Measurements from ENCODE around the gene ATF7IP.
"Not testable (repeated sequence)": the region's sequence is repeated elsewhere in the genome, so short reads cannot be mapped to it uniquely, and the experiment has no call there.

The ATF7IP gene

DNA sequence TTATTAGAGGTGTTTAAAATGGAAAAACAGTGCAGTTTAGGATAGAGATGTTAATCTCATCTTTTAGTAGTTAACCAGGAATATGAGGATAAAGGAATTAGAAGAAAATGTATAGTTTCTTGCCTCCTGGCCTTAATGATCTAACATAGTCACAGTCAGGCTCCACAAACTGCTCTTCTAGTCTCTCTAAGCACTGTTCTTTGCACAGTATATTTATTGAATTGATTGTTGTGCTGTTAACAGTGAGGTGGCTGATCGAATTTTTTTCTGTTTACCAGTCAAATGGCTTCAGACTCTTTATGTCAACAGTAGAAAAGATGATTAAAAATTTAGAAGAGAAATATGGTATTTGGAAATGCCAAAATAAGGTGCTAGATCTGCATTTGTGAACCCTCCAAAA lies 37.8 kb downstream of the ATF7IP start:
- Mint-ChIP-seq H3K27ac (peak overlapping the region; percentile 83), H3K4me3 (no peak overlapping the region), H3K4me1 (peaks cover 21% of the 10 kb centered on the region), H3K9me3 (peaks cover 52% of the 10 kb centered on the region), H3K27me3 (ENCODE audit: low read depth, poor library complexity) (no peaks in the 10 kb centered on the region), H3K36me3 (ENCODE audit: low read depth) (peaks cover 83% of the 10 kb centered on the region)
- no peak for DNase-seq
- no peak for TF ChIP-seq CTCF (IDR thresholded peaks at IDR 0.05)

- peaks cover 83% of the 10 kb centered on the region for H3K36me3 Mint-ChIP-seq (ENCODE audit: low read depth)
- no peaks in the 10 kb centered on the region for H3K27me3 Mint-ChIP-seq (ENCODE audit: low read depth, poor library complexity)
- no peak overlapping the region for H3K4me3 Mint-ChIP-seq
- no peak for DNase-seq
- no peak for TF ChIP-seq CTCF (IDR thresholded peaks at IDR 0.05)
- H3K9me3 Mint-ChIP-seq, result peaks cover 50% of the 10 kb centered on the region
- peaks cover 21% of the 10 kb centered on the region for H3K4me1 Mint-ChIP-seq
- H3K27ac Mint-ChIP-seq, result peak overlapping the region; percentile 67
Measured at GRCh38 chr12:14403711-14404196, 38.3 kb downstream of the ATF7IP start.

DNA sequence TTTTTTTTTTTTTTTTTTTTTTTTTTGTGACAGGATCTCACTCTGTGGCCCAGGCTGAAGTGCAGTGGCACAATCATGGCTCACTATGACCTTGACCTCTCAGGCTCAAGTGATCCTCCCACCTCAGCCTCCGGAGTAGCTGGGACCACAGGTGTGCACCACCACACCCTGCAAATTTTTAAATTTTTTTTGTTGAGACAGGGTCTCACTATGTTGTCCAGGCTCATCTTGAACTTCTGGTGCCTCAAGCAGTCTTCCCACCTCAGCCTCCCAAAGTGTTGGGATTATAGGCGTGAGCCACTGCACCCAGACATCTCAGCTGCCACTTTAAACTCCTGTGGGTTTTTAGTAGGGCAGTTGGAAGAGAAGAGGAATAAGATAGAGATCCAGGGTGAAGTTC lies 39.9 kb downstream of the ATF7IP start:
- H3K4me3 Mint-ChIP-seq; H3K27ac Mint-ChIP-seq; DNase-seq; H3K27me3 Mint-ChIP-seq (ENCODE audit: low read depth, poor library complexity): not testable (repeated sequence)
- peaks cover 47% of the 10 kb centered on the region for H3K9me3 Mint-ChIP-seq
- H3K4me1 Mint-ChIP-seq, result peaks cover 21% of the 10 kb centered on the region
- peaks cover 83% of the 10 kb centered on the region for H3K36me3 Mint-ChIP-seq (ENCODE audit: low read depth)

DNA sequence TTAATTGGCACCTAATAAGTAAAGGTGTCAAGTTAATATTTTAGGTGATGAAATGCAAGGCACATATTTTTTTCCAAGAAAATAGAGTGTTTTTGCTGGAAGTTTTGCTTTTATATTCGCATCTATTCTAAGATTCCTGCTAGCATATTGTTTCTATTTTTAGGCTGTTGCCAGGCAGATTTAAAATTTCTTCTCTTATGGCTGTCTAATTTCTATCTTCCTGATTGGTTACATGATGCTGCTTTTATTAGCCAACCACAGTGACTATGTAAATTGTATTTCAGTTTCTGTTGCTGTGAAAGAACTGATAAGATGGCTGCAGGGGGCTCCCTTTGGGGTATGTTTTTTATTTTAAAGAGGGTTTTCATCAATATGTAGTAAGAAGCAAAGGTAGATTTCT lies 42.7 kb downstream of the ATF7IP start:
- Mint-ChIP-seq H3K4me3 (no peak overlapping the region), H3K27me3 (ENCODE audit: low read depth, poor library complexity) (no peaks in the 10 kb centered on the region), H3K9me3 (peaks cover 47% of the 10 kb centered on the region), H3K27ac (no peak overlapping the region), H3K36me3 (ENCODE audit: low read depth) (peaks cover 77% of the 10 kb centered on the region), H3K4me1 (peaks cover 12% of the 10 kb centered on the region)
- DNase-seq, result no peak
- TF ChIP-seq CTCF (IDR thresholded peaks at IDR 0.05), result no peak

DNA sequence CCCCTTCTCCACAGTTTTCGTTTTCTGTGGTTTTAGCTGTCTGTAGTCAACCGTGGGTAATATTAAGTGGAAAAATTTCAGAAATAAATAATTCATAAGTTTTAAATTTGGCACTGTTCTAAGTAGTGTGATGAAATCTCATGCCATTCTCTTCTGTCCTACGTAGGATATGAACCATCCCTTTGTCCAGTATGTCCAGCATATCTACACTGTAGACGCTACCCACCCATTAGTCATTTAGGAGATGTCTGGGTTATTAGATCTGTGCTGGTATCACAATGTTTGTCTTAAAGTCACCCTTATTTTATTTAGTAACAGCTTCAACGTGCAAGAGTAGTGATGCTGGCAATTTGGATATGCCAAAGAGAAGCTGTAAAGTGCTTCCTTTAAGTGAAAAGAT lies 44.7 kb downstream of the ATF7IP start:
- Mint-ChIP-seq H3K4me3 (no peak overlapping the region), H3K9me3 (peaks cover 48% of the 10 kb centered on the region), H3K27me3 (ENCODE audit: low read depth, poor library complexity) (no peaks in the 10 kb centered on the region), H3K4me1 (peaks cover 15% of the 10 kb centered on the region), H3K27ac (no peak overlapping the region), H3K36me3 (ENCODE audit: low read depth) (peaks cover 63% of the 10 kb centered on the region)
- no peak for TF ChIP-seq CTCF (IDR thresholded peaks at IDR 0.05)
- DNase-seq, result no peak

DNA sequence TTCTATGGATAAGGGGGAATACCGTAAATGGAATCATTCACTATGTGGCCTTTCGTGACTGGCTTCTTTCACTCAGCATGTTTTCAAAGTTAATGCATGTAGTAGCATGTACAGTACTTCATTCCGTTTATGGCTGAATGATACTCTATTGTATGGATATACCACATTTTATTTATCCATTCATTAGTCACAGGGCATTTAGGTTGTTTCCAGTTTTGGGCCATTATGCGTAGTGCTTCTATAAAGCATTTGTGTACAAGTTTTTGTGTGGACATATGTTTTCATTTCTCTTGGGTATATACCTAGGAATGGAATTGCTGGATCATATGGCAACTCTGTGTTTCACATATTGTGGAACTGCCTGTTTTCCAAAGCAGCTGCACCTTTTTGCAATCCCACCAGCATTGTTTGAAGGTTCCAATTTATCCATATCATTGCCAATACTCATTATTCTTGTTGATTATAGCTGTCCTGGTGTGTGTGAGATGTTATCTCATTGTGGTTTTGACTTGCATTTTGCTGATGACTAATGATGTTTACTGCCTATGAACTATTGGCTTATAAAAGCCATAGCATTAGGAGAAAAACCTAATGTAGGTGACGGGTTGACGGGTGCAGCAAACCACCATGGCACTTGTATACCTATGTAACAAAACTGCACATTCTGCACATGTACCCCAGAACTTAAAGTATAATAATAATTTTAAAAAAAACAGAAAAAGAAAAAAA lies 45.5 kb downstream of the ATF7IP start:
- no peak for DNase-seq
- peaks cover 20% of the 10 kb centered on the region for H3K4me1 Mint-ChIP-seq
- H3K9me3 Mint-ChIP-seq, result peaks cover 45% of the 10 kb centered on the region
- H3K27me3 Mint-ChIP-seq (ENCODE audit: low read depth, poor library complexity), result no peaks in the 10 kb centered on the region
- no peak overlapping the region for H3K4me3 Mint-ChIP-seq
- H3K27ac Mint-ChIP-seq, result no peak overlapping the region
- peaks cover 57% of the 10 kb centered on the region for H3K36me3 Mint-ChIP-seq (ENCODE audit: low read depth)
- no peak for TF ChIP-seq CTCF (IDR thresholded peaks at IDR 0.05)
